ENCODE data around the gene ACO1.

The ACO1 gene

GRCh38 chr9:32424616-32425015, 40.2 kb downstream of the ACO1 start:
- no peak for DNase-seq

DNA sequence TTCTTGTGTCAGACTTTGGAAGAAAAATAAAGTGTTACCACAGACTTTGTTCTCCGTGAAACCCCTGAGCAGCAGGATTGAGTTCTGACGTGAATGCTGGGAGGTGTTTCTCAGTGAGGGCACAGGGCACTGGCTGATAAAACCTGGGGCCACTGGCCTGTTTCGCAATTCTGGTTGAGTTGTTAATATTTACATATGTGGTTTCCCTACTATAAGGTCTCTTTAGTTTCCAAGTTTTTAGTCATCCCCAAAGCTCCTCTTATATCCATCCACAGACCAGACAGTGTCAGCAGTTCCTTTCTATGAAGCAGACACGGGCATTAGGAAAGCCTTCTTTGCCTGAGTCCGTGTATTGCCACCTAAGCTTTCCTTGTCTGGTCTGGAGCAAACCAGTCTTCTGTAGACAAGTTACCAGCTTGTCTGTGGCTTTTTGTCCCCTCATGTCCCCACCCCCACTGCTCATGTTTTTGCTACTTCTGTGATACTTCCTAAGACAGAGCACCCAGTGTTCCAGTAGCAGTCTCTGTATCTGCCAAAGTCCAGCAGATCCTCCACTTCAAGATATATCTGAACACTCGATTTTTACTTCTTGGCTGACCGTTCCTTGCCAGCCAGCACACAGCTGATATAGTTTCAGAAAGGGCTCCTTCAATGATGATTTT, 42.0 kb downstream of the ACO1 start:
- no peak for DNase-seq

DNA sequence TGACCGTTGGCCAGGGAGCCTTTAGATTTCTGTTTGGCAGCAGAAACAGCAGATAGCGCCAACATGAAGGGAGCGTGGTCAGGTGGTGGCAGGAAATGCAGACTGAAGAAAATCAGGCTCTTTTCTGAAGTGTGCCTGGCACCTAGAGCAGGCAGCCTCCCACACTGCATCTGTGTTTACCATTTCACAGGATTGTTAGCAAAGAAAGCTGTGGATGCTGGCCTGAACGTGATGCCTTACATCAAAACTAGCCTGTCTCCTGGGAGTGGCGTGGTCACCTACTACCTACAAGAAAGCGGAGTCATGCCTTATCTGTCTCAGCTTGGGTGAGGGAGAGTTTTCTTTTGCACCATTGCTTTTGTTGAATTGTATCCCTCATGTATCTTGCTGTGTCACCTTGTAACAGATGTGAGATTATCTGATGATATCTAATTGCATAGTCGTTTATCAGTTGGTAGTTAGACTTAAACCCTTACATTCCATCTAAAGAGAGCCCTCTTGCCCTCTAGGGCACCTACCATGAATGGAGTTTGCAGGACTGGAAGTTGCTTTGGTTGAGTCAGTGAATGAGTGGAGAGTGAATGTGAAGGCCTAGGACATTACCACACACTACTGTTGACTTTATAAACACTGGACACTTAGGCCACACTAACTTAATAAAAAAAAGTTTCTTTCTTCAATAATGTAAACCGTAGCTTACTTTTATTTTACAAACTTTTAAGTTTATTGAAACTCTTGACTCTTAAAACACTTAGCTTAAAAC, 42.8 kb downstream of the ACO1 start:
- DNase-seq, result no peak

DNA sequence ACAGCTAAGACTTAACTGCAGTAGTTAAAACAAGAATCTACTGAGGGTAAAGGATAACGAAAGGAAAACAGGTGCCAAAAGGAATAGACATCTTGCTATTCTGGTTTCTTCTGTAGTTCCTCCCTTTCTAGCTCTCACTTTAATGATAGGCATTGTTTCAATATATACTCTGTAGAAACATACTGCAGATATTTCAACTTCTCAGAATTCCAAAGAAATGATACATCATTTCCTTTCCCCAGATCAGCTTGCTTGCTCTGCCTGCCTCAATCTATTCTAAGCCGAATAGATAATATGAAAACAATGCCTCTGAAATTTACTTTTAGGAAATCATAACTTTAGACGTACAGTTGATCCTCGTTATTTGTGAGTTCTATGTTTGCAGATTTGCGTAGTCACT, 46.3 kb downstream of the ACO1 start:
- no peak for DNase-seq

- DNase-seq, result no peak
These were observed 46.8 kb downstream of the ACO1 start for GRCh38 chr9:32431196-32431595.

DNA sequence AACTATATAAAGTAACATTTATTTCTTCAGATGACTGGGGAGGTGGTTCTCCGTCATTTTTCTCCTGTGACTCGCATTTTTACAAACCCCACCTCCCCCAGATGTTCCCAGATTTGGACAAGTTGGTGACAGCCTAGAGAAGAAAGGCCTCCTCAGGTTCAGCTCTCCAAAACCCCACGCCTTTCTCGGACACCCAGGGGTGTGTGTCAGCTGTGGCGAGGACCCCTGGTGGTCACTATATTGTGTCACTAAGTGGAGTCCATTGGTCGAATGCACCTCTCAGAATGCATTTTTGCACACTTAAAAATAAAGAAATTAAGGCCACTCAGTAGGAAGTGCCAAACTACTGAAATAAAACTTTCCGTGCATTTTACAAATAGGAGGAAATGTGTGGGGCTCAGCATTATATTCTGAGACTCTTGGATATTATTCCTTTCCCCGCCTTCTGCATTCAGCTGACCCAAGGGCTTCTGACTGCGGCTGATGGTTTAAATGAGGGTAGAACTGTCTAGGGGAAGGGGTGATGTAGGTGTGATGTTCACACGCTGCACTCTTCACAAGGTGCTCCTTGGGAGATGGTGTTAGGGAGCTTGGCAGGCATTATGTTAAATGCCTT, 47.6 kb downstream of the ACO1 start:
- no peak for DNase-seq

DNA sequence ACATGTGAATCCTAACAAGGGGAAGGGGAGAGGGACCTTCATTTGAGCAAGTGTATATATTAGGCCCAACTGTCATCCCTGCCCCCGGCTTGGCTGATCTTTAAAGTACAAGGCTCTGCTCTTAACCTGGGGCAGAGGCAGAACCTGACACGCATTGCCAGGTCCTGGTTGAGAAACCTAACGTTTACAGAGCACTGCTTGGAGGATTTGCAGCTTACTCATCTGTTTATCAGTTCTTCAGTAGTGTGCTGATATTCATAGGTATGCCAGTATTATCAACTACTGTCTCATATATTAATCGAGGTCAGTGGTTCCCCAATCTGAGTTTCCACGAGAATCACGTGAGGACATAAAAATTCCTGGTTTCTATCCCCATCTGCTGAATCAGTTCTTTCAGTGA, 50.4 kb downstream of the ACO1 start:
- DNase-seq, result no peak

DNA sequence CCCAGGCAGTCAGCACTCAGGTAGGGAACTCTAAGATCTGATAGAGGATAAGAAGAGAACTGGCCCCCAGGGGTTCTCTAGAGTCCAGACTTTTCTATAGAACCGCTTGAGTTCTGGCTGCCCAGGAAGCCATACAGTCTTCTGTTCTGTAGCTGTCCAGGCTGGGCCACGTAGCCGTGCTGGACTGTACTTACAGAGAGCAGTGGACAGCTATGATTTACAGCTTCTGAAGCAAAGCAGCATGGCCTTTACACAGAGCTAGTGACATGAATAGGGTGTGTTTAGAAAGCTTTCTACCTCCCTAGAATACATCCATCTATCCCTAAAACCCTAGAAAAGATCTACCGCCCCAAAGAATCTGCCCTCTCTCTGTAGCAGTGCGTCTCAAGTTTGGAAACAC, 57.2 kb downstream of the ACO1 start:
- no peak for DNase-seq

DNA sequence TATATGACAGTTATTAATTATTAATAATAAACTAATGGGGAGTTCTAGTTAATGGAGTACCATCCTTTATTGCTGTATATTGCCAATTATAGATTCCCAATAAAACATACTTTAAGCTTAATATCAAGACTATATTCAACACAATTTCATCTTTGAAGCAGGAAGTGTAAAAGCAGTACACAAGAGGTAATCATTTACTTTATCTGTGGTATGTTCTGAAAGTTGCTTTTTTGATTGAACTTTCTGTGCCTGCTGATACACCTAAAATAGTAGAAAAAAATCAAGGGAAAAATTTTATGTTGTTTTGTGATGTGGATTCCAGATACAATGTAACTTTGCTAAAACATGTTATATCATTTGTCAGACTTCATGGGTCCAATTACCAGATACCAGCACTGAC, 58.0 kb downstream of the ACO1 start:
- DNase-seq, result no peak

- no peak for DNase-seq
These were observed 65.5 kb downstream of the ACO1 start for GRCh38 chr9:32449969-32450368.

DNA sequence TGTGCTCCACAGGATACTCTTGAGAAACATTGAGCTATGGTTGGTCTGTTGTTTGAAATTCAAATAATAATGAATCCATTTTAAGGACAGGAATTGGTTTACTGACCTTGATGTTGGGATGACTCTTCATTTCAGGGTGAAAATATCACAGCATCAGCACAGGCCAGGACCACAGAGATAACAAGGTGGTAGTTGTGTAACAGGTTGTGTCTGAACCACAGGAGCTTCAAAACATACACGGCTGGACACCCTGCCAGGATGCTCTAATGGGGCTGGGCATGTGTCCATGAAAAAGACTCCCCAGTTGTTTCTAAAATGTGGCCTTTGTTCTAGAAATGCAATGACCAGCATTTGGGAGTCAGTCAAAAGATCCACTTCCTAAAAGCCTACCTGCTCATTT, 69.8 kb downstream of the ACO1 start:
- DNase-seq, result no peak

GRCh38 chr9:32455738-32456137, 71.3 kb downstream of the ACO1 start:
- DNase-seq, result no peak

GRCh38 chr9:32456564-32456963, 72.1 kb downstream of the ACO1 start:
- no peak for DNase-seq

DNA sequence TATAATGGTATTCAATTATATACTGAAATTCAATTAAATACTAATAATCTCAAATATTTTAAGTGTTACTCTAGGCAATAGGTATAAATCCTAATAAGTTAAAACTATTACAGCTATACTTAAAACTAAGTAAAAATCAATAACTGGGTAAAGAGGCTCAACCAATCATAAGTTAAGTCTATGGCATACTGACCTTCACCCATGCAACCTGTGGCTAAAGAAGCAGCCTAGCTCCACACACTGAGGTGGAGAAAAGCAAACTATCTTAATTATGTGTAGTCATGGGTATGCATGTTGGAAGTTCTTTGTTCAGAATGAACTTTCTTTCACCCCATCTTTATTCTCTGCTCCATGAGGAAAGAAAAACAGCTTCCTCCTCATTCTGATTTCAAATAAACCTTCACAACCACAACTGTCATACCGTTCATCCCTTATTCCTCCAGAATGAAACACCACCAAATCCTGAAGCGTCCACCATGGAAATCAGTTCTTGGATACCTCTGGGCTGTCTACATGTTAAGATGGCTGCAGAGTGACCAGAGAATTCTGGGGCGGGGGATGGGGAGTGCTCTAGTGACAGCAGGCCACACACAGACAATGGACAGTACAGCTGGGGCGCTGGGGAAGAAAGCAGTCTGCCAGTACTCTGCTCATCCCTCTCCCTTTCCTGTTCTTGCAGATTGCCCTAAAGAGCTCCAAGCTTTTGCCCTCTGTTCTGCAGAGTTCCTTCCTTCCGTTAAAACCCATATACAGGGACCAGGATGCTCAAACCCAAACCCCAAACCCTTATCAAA, 79.3 kb downstream of the ACO1 start:
- no peak for DNase-seq

- no peak for DNase-seq
These were observed 84.3 kb downstream of the ACO1 start for GRCh38 chr9:32468740-32469139.

DNA sequence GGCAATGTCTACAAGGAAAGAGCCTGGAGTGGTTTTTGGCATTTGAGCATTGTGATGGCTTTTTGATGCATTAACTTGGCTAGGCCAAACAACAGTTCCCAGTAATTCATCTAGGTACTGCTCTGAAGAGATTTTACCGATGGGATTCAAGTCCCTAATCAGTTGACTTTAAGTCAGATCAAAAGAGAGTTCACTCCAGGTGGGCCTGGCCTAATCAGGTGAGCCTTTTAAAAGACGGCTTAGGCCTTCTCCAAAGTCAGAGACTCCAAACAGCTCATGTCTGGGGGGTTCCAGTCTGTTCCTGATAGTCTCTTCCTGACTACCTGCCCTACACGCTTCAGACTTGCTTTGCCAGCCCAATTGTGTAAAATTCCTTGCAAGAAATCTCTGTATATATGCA, 87.9 kb downstream of the ACO1 start:
- DNase-seq, result no peak

GRCh38 chr9:32483343-32483742, 98.9 kb downstream of the ACO1 start:
- no peak for DNase-seq

DNA sequence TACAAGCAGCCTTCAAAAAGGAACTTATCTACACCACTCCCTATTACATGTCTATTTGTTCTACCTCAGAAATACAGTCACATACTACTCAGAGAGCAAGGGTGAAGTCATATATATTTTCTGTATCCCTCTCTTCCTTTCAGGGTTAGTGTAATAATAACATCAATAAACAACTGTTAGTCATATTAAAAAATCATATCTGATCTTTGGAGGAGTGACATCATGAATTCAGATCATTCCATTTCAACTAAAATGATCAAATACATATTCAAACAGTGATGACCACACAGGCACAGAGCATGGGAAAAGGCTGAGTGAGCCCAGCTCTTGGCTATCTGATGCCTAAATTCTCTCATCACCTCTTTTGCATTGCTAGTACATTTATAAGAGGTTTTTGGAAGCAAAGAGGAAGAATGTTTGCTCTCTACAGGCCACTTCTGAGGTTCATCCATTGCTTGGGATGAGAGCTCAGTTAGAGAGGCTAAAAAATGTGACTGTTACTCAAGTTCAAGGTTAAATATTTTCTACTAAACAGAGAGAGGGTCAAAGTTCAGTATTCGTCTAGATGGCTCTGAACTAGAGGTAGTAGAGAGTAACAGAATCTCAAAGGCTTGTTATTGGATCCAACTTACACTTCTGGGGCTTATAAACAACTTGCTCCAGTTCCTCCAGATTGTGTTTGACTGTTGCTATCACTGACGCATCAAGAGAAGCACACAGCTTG, 102.6 kb downstream of the ACO1 start:
- DNase-seq, result no peak

DNA sequence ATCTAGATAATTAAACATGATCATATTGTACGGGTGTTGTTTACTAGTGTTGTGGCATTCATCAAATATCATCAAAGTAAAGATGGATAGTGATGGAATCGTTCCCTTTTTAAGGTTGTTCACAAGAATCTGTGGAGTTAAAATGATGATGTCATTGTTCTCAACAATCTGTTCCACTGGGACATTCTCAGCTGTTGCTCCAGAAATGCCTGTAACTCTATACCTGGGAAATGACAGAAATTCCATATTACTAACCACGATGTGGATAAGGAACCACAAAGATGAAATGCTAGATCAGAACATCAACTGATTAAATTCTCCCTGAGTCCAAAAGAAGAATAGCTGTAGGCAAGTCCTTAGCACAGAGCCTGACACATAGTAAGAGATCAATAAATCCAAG, 103.5 kb downstream of the ACO1 start:
- DNase-seq, result no peak

DNA sequence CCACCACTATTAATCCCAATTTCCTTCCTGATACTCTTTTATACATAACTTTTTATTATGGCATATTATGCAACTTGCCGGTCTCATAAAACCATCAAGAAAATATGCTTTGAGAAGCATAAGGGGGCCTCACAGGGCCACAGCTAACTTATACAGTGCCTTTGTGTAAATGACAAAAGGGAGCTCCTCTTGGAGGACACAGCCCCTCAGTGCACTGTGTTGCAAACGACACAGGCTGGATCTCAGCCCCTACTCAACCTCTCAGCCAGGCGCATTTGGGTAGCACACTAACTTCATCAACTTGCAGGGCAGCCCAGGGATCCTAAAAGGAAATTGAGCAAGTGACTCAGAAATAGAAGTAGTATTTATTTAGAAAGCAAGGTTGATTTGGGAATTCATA, 106.2 kb downstream of the ACO1 start:
- DNase-seq, result no peak

GRCh38 chr9:32497921-32498320, 113.5 kb downstream of the ACO1 start:
- no peak for DNase-seq

- DNase-seq, result no peak
These were observed 116.3 kb downstream of the ACO1 start for GRCh38 chr9:32500768-32501167.

GRCh38 chr9:32501868-32502267, 117.4 kb downstream of the ACO1 start:
- no peak for DNase-seq

All from cortex of kidney (tissue), 1 donor.